DMS 273 (cell line): ENCODE results near the gene TNN.

ENCODE experiments used
- DNase-seq: peaks from one replicate; lab custom pipeline; 2025; ENCODE audit not compliant: unreplicated experiment; lab: John Stamatoyannopoulos, UW

Gene TNN

DNA sequence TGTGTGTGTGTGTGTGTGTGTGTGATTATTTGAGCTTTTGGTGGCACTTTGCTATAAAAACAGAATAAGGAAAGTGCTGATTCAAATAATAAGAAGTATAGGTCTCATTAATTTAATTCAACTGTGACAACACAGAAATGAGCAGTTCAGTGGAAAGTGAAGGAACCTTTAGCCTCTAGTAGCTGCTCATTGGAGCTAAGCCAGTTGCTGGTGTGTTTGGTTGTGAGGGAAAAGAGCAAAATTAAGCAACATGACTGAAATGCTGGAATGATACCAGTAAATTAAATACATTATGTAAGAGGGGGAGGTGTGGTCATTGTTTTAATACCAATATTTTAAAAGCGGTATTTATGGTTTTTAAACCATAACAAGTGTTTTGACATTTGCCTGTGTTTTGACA is 69.7 kb downstream of the TNN start:
- no peak for DNase-seq

DNA sequence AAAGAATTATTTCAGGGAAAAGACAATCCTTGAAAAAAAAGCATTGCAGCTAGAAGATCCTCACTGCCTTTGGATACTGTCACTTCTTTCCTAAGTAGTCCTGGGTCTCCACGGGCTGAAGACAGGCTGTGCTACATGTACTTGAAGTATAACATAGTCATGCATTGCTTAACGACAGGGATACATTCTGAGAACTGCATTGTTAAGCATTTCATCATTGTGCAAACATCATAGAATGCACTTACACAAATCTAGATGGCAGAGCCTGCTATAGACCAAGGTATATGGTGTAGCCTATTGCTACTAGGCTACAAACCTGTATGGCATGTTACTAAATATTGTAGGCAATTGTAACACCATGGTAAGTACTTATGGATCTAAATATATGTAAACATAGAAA is 70.9 kb downstream of the TNN start:
- no peak for DNase-seq

GRCh38 chr1:175145899-175146528 is 78.4 kb downstream of the TNN start:
- DNase-seq = no peak

GRCh38 chr1:175146529-175147213 is 79.0 kb downstream of the TNN start:
- DNase-seq = peak; percentile 88

DNA sequence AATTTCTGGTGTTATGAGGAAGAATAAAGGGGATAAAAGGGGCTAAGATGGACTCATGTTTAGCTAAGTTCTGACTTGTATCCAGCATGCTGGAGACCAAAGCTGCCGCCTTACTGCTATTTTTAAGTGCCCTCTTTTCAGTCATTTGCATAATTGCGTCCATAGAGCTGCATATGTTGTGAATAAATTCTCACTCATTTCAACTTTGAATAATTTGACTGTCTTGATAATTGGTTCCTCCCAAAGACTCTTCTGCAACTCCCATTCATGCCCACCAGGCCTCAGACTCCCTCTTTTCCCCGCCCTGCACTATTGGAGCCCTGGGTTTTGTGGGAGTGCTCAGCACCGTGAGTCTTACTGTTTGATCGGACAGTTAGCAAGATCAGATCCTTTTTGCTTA is 79.9 kb downstream of the TNN start:
- no peak for DNase-seq

GRCh38 chr1:175148068-175148467 is 80.4 kb downstream of the TNN start:
- DNase-seq = no peak

DNA sequence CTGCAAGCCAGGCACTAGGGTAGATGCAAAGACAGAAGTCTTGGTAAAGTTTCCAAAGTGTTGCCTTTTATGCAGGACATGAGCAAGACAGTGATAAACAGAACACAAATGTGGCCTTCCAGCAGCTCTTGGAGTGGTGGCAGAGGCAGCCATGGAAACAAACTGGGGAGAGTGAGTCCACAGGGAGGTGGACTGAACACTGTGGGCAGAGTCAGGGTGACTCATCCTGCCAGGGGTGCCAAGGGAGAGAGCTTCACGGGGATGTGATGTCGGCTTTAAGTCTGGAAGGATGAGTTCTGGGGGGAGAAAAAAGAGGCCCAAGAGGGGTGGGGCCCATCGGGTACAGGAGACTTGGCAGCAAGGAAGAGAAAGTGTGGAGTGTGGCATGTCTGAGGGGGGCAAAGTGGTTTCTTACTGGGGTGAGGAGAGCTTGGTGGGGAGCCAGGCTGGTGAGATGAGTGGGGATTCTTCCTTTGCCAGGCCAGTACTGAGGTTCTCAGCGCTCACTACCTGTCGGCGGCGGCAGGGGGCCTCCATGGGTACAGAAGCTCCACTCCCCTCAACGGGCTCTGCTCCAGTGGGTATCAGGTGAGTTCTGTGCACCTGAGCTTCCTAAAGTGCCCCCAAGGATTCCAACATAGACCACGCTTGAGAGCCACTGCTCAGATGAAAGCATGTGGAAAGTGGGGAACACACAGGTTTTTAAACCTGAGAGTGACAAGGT is 83.1 kb downstream of the TNN start:
- DNase-seq = no peak

- DNase-seq = peak; percentile 69
Observed at GRCh38 chr1:175152006-175152652, 84.5 kb downstream of the TNN start.

DNA sequence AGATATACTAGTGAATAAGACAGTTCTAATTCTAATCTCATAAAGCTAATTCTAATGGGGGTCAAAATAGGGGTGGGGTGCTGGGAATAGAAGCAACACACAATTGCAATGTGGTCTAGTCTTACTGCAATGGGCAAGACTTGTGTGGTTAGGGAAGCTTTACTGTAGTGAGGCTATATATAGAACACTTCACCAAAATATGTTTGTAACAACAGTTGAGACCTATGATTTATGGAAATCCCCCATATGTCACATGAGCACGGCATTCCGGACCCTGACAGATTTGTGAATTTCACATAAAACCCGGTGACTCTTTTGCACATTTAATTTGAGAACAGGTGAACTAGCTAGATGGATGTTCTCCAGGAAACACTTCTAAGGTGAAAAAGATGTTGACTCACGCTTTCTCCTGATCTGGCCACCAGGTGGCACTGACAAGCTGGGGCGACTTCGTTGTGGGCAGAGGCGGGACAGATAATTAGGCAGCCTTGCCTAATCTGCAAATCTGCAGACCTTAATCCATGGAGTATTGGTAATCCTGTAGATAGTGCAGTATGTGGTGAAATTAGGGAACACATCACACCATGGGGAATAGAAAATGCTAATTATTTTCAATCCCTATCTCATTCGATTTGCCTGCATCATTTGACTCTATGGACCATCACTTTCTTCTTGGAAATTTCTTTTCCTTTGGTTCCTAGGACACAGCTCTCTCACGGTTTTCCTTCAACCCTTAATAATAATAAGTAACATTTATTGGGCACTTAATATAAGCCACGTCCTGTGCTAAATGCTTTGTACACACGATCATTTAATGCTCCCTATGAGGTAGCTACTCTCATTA is 87.2 kb downstream of the TNN start:
- DNase-seq = peak; percentile 83

DNA sequence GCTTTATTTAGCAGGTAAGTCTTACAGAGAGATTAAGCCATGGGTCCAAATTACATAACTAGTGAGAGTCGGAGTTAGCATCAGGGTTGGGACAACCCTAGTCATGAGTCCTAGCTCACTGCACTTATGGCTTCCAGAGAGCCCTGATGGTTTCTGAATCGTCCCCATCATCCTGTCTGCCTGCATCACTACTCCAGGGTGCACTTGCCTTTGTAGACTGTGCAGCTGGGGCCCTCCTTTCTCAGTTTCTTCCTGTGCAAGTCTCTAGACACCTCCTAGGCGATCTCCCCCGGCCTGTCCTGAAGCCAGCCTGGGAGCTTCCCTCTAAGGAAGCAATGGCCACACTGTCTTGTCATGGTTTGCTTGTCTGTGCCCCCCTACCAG is 87.8 kb downstream of the TNN start:
- no peak for DNase-seq

- no peak for DNase-seq
Observed at GRCh38 chr1:175155936-175156335, 88.3 kb downstream of the TNN start.

GRCh38 chr1:175157200-175157599 is 89.6 kb downstream of the TNN start:
- DNase-seq = no peak

DNA sequence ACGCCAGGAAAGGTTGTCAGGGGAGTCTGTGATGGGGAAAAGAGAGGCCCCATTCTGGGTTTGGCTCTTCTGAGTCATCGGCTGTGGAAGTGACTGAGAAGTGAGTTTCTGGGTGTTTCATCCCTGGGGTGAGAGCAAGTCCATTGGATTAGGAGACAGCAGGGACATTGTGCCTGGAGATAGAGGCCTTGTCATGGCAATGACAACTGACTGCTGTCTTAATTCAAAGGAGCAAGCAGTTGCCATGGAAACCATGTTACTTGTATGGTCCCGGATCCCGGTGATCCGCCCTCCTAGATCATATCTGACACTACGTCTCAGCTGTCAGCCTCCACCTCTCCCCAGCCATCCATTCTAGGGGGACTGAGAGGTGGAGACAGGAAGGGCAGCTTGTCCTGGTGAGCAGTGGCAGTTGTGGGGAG is 90.5 kb downstream of the TNN start:
- peak; percentile 14 for DNase-seq

DNA sequence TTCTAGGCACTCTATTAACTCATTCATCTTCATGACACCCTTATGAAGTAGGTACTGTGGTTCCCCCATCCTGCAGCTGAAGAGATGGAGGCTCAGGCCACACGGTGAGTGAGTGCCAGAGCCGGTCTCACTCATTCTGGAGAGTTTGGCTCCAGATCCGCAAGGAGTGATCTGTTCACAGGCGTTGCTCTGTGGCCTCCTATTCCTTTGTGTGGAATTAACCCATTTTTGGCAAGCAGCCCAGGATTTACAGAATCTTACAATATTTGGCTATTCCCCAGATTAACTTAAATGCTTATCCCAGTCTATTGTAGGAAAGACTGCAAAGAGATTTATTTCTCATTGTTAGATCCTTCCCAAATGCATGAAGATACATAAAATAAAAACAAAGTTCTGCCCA is 95.3 kb downstream of the TNN start:
- peak; percentile 20 for DNase-seq

DNA sequence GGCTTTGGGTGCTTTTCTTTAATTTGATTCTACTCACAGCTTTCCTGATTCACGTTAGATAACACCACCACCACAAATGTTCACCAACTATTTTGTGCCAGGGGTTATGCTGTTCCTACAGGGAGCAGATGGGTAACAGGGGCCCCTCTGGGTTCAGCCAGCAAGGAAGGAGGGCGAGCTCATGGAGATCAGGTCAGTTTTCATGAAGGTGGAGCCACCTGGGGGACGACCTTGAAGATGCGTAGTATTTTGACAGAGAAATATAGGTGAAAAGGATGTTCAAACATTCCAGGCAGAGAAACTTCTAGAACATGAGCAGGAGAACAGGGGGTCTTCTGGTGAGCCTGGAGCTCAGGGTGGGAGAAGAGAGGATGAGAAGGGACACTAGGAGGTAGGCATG is 96.1 kb downstream of the TNN start:
- peak; percentile 19 for DNase-seq

GRCh38 chr1:175164751-175165150 is 97.1 kb downstream of the TNN start:
- no peak for DNase-seq

- DNase-seq = no peak
Observed at GRCh38 chr1:175166746-175167145, 99.1 kb downstream of the TNN start.

DNA sequence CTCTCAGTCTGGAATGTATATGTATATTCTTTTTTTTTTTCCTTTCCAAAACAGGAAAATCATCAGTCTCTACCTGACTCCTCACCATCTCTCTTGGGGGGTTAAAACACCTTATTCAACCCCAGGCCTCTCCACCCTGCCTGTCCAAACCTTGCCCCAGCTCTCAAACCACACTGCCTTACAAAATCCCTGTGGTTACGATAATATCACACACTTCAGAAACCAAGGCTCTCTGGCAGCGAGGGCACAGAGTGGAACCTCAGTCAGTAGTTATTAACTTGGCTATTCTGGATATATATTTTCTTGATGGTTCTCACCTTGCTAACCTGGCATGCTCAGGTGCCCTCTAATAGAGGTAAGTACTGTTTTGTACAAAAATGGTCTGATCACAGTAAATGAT is 100.2 kb downstream of the TNN start:
- DNase-seq = no peak

- no peak for DNase-seq
Observed at GRCh38 chr1:175168782-175169181, 101.1 kb downstream of the TNN start.

- no peak for DNase-seq
Observed at GRCh38 chr1:175169286-175170018, 101.8 kb downstream of the TNN start.
